ENCODE measurements around the gene CDKN2D. TPM values are rescaled to one million over a fixed set of nuclear protein-coding genes. Genes with fewer than 3 reads are reported as not detected.

CDKN2D gene
- total and polyA plus RNA-seq, 2 of the 13 experiments (the other 11 are each of a cell fraction or from before 2014, with no cell fraction given): 5.4 to 8.6 TPM

DNA sequence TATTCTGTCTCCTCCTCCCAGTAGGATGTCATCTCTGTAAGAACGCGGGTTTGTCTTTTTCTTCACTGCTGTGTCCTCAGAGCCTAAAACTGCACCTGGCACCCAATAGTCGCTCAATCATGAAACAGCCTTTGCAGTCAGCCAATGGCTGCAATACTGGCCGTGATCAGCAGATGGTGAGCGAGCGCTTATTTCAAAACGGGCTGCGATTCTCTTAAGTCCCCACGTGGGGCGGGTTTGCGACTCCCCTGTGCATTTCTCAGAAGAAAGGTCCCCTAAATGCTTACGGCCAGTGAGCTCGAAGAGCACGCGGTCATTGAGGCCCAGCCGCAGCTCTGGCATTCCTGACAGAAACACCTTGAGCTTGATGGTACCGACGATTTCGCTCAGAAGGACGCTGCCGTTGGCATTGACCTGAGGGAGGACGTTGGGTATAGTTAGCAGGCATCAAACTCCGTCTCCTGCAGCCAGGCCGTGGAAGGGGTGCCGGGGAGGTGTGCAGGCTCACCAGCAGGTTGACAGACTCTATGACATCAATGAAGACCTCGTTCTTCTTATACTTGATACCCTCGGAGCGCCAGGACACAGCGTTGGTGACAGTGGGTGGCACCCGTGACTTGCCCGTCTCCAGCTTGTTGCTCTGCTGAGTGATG is 12.3 kb upstream of the CDKN2D start (continued):
- TF ChIP-seq ZNF484 (CRISPR knock-in tag; IDR thresholded peaks at IDR 0.05; ENCODE audit: borderline replicate concordance, low read depth): no peak
- TF ChIP-seq, protein P1, sequence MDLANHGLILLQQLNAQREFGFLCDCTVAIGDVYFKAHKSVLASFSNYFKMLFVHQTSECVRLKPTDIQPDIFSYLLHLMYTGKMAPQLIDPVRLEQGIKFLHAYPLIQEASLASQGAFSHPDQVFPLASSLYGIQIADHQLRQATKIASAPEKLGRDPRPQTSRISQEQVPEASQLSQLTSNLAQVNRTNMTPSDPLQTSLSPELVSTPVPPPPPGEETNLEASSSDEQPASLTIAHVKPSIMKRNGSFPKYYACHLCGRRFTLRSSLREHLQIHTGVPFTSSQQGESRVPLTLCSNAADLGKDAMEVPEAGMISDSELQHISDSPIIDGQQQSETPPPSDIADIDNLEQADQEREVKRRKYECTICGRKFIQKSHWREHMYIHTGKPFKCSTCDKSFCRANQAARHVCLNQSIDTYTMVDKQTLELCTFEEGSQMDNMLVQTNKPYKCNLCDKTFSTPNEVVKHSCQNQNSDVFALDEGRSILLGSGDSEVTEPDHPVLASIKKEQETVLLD (CRISPR knock-in tag; IDR thresholded peaks at IDR 0.05; ENCODE audit: low read depth): no peak
- TF ChIP-seq HNF1B (CRISPR knock-in tag; IDR thresholded peaks at IDR 0.05): peak; percentile 80
- TF ChIP-seq SNAI1 (CRISPR knock-in tag; IDR thresholded peaks at IDR 0.05; ENCODE audit: borderline replicate concordance): no peak
- TF ChIP-seq, protein P2, sequence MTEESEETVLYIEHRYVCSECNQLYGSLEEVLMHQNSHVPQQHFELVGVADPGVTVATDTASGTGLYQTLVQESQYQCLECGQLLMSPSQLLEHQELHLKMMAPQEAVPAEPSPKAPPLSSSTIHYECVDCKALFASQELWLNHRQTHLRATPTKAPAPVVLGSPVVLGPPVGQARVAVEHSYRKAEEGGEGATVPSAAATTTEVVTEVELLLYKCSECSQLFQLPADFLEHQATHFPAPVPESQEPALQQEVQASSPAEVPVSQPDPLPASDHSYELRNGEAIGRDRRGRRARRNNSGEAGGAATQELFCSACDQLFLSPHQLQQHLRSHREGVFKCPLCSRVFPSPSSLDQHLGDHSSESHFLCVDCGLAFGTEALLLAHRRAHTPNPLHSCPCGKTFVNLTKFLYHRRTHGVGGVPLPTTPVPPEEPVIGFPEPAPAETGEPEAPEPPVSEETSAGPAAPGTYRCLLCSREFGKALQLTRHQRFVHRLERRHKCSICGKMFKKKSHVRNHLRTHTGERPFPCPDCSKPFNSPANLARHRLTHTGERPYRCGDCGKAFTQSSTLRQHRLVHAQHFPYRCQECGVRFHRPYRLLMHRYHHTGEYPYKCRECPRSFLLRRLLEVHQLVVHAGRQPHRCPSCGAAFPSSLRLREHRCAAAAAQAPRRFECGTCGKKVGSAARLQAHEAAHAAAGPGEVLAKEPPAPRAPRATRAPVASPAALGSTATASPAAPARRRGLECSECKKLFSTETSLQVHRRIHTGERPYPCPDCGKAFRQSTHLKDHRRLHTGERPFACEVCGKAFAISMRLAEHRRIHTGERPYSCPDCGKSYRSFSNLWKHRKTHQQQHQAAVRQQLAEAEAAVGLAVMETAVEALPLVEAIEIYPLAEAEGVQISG (CRISPR knock-in tag; IDR thresholded peaks at IDR 0.05): peak; percentile 15; the same call in 1 of the 2 replicates
- no peak for TF ChIP-seq SMARCE1 (IDR thresholded peaks at IDR 0.05; ENCODE audit: borderline replicate concordance)
- TF ChIP-seq, protein P3, sequence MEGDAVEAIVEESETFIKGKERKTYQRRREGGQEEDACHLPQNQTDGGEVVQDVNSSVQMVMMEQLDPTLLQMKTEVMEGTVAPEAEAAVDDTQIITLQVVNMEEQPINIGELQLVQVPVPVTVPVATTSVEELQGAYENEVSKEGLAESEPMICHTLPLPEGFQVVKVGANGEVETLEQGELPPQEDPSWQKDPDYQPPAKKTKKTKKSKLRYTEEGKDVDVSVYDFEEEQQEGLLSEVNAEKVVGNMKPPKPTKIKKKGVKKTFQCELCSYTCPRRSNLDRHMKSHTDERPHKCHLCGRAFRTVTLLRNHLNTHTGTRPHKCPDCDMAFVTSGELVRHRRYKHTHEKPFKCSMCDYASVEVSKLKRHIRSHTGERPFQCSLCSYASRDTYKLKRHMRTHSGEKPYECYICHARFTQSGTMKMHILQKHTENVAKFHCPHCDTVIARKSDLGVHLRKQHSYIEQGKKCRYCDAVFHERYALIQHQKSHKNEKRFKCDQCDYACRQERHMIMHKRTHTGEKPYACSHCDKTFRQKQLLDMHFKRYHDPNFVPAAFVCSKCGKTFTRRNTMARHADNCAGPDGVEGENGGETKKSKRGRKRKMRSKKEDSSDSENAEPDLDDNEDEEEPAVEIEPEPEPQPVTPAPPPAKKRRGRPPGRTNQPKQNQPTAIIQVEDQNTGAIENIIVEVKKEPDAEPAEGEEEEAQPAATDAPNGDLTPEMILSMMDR (CRISPR knock-in tag; IDR thresholded peaks at IDR 0.05): peak; percentile 97
- TF ChIP-seq HOXA5 (CRISPR knock-in tag; IDR thresholded peaks at IDR 0.05): no peak
- TF ChIP-seq ZNF724P (CRISPR knock-in tag; IDR thresholded peaks at IDR 0.05; ENCODE audit: borderline replicate concordance): no peak; the same call in 1 of the 2 replicates
- no peak for TF ChIP-seq SNAPC2 (CRISPR knock-in tag; IDR thresholded peaks at IDR 0.05)
- no peak for TF ChIP-seq MZF1 (CRISPR knock-in tag; IDR thresholded peaks at IDR 0.05; ENCODE audit: borderline replicate concordance)
- TF ChIP-seq, protein P4, sequence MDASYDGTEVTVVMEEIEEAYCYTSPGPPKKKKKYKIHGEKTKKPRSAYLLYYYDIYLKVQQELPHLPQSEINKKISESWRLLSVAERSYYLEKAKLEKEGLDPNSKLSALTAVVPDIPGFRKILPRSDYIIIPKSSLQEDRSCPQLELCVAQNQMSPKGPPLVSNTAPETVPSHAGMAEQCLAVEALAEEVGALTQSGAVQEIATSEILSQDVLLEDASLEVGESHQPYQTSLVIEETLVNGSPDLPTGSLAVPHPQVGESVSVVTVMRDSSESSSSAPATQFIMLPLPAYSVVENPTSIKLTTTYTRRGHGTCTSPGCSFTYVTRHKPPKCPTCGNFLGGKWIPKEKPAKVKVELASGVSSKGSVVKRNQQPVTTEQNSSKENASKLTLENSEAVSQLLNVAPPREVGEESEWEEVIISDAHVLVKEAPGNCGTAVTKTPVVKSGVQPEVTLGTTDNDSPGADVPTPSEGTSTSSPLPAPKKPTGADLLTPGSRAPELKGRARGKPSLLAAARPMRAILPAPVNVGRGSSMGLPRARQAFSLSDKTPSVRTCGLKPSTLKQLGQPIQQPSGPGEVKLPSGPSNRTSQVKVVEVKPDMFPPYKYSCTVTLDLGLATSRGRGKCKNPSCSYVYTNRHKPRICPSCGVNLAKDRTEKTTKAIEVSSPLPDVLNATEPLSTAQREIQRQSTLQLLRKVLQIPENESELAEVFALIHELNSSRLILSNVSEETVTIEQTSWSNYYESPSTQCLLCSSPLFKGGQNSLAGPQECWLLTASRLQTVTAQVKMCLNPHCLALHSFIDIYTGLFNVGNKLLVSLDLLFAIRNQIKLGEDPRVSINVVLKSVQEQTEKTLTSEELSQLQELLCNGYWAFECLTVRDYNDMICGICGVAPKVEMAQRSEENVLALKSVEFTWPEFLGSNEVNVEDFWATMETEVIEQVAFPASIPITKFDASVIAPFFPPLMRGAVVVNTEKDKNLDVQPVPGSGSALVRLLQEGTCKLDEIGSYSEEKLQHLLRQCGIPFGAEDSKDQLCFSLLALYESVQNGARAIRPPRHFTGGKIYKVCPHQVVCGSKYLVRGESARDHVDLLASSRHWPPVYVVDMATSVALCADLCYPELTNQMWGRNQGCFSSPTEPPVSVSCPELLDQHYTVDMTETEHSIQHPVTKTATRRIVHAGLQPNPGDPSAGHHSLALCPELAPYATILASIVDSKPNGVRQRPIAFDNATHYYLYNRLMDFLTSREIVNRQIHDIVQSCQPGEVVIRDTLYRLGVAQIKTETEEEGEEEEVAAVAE (CRISPR knock-in tag; IDR thresholded peaks at IDR 0.05; ENCODE audit: borderline replicate concordance): no peak
- TF ChIP-seq SALL1 (CRISPR knock-in tag; IDR thresholded peaks at IDR 0.05): peak; percentile 64
- TF ChIP-seq ZFX (CRISPR knock-in tag; IDR thresholded peaks at IDR 0.05; ENCODE audit: low read depth): no peak
- TF ChIP-seq NCOA2 (CRISPR knock-in tag; IDR thresholded peaks at IDR 0.05): no peak
- TF ChIP-seq CENPX (CRISPR knock-in tag; IDR thresholded peaks at IDR 0.05): no peak
- TF ChIP-seq KAT2B (IDR thresholded peaks at IDR 0.05; ENCODE audit: borderline replicate concordance, low read depth, low read length): no peak

Measured in HepG2 (cell line).